GM21576 (cell line): ENCODE results near the gene UBE2K.
"Not testable (repeated sequence)": the region's sequence is repeated elsewhere in the genome, so short reads cannot be mapped to it uniquely, and the experiment has no call there.

Experiments
- ATAC-seq: cut with Tn5 transposase; IDR thresholded peaks from one replicate; pipeline ENCODE4 v1.9.1; 2021; ENCODE audit warnings: mild to moderate bottlenecking, moderate library complexity; ENCODE audit not compliant: unreplicated experiment

UBE2K gene

DNA sequence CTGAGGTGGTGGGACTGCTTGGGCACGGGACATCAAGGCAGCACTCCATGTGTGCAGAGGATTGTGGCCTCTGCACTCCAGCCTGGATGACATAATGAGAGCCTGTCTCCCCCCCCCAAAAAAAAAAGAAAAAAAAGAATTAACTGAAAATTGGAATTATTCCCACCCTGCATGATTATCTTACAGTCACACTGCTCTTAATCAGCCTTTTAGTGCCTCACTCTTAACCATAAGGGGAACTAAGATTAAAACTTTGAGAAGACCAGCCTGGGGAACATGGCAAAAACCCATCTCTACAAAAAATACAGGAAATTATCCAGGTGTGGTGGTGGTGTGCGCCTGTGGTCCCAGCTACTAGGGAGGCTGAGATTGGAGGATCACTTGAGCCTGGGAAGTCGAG is 94.6 kb downstream of the UBE2K start:
- no peak for ATAC-seq

DNA sequence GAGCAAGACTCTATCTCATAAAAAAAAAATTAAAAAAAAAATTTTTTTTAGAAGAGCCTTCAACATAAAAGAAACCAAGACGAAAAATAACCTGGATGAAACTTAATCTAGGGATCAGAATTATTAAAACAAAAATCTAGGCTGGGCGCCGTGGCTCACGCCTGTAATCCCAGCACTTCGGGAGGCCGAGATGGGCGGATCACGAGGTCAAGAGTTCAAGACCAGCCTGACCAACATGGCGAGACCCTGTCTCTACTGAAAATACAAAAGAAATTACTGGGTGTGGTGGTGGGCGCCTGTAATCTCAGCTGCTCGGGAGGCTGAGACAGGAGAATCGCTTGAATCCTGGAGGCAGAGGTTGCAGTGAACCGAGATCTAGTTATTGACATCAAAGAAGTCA is 95.0 kb downstream of the UBE2K start:
- ATAC-seq: not testable (repeated sequence)

GRCh38 chr4:39802005-39802404 is 104.1 kb downstream of the UBE2K start:
- no peak for ATAC-seq

- ATAC-seq: no peak
Observed at GRCh38 chr4:39808231-39808749, 110.4 kb downstream of the UBE2K start.

GRCh38 chr4:39812500-39812899 is 114.6 kb downstream of the UBE2K start:
- no peak for ATAC-seq

GRCh38 chr4:39813033-39813432 is 115.1 kb downstream of the UBE2K start:
- not testable (repeated sequence) for ATAC-seq

DNA sequence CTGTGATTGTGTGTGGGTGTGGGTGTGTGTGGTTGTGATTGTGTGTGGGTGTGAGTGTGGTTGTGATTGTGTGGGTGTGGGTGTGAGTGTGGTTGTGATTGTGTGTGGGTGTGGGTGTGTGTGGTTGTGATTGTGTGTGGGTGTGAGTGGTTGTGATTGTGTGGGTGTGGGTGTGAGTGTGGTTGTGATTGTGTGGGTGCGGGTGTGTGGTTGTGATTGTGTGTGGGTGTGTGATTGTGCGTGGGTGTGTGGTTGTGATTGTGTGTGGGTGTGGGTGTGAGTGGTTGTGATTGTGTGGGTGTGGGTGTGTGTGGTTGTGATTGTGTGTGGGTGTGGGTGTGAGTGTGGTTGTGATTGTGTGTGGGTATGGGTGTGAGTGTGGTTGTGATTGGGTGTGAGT is 115.8 kb downstream of the UBE2K start:
- ATAC-seq: not testable (repeated sequence)

GRCh38 chr4:39814403-39815185 is 116.7 kb downstream of the UBE2K start:
- ATAC-seq: no peak

- ATAC-seq: no peak
Observed at GRCh38 chr4:39818646-39819045, 120.7 kb downstream of the UBE2K start.

- ATAC-seq: no peak
Observed at GRCh38 chr4:39820186-39820585, 122.2 kb downstream of the UBE2K start.

DNA sequence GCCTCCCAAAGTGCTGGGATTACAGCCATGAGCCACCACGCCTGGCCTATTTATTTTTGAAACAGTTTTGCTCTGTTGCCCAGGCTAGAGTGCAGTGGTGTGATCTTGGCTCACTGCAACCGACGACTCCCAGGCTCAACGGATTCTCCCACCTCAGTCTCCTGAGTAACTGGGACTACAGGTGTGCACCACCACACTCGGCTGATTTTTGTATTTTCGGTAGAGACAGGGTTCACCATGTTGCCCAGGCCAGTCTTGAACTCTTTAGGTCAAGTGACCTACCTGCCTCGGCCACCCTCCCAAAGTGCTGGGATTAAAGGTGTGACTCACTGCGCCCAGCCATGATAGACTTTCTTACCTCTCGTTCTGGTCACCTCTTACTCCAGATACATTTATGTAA is 124.0 kb downstream of the UBE2K start:
- ATAC-seq: no peak

GRCh38 chr4:39822662-39823061 is 124.7 kb downstream of the UBE2K start:
- ATAC-seq: no peak

- ATAC-seq: no peak
Observed at GRCh38 chr4:39823191-39823590, 125.3 kb downstream of the UBE2K start.

GRCh38 chr4:39825090-39825489 is 127.2 kb downstream of the UBE2K start:
- no peak for ATAC-seq

DNA sequence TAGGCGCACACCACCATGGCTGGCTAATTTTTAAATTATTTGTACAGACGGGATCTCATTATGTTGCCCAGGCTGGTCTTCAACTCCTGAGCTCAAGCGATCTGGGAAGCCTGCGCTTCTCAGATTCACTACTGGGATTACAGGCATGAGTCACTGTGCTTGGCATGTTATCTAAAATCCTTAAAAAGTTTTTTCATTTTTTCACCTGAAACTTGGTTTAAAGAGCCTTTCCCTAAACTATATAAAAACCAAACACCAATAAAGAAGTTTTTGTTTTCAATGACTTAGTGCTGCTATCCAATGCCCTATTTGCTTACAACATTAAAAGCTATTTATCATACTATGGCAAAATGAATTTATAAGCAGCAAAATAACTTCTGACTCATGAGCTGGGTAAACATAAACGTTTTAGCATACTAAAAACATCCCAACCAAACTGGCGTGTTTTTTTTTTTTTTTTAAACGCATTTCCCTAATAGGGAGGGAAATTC is 127.8 kb downstream of the UBE2K start:
- no peak for ATAC-seq
